HG03025 (cell line): Measurements from ENCODE around the gene CCDC33.
"Not testable (repeated sequence)": the region's sequence is repeated elsewhere in the genome, so short reads cannot be mapped to it uniquely, and the experiment has no call there.

Experiments used
- ATAC-seq: cut with Tn5 transposase; IDR thresholded peaks from one replicate; pipeline ENCODE4 v1.9.1; 2021; ENCODE audit warnings: mild to moderate bottlenecking, moderate library complexity; ENCODE audit not compliant: unreplicated experiment, low FRiP score

Gene CCDC33

GRCh38 chr15:74352393-74352910 is 116.3 kb downstream of the CCDC33 start:
- ATAC-seq: no peak

GRCh38 chr15:74353992-74354391 is 117.9 kb downstream of the CCDC33 start:
- not testable (repeated sequence) for ATAC-seq

GRCh38 chr15:74356050-74356449 is 119.9 kb downstream of the CCDC33 start:
- ATAC-seq: not testable (repeated sequence)

GRCh38 chr15:74357514-74357913 is 121.4 kb downstream of the CCDC33 start:
- ATAC-seq: not testable (repeated sequence)

- ATAC-seq: not testable (repeated sequence)
These were observed 123.2 kb downstream of the CCDC33 start for GRCh38 chr15:74359376-74359775.

- ATAC-seq: not testable (repeated sequence)
These were observed 124.7 kb downstream of the CCDC33 start for GRCh38 chr15:74360855-74361254.

GRCh38 chr15:74362482-74362881 is 126.4 kb downstream of the CCDC33 start:
- ATAC-seq: no peak

- no peak for ATAC-seq
These were observed 128.9 kb downstream of the CCDC33 start for GRCh38 chr15:74364936-74365597.

GRCh38 chr15:74365598-74366445 is 129.7 kb downstream of the CCDC33 start:
- ATAC-seq: no peak

GRCh38 chr15:74367296-74367854 is 131.2 kb downstream of the CCDC33 start, which contains the start of gene CYP11A1:
Gene CYP11A1, minus strand, starts transcription at chr15:74367646. Its CDS starts 61 bp downstream, at chr15:74367585.
- no peak for ATAC-seq

GRCh38 chr15:74368121-74368520 is 132.0 kb downstream of the CCDC33 start:
- ATAC-seq: no peak

GRCh38 chr15:74369084-74369745 is 133.1 kb downstream of the CCDC33 start:
- ATAC-seq: no peak

- ATAC-seq: no peak
These were observed 133.6 kb downstream of the CCDC33 start for GRCh38 chr15:74369756-74370155.

- no peak for ATAC-seq
These were observed 134.3 kb downstream of the CCDC33 start for GRCh38 chr15:74370471-74370870.

- ATAC-seq: no peak
These were observed 137.0 kb downstream of the CCDC33 start for GRCh38 chr15:74373056-74373650.

GRCh38 chr15:74373731-74374647 is 137.9 kb downstream of the CCDC33 start:
- peak; percentile 74 for ATAC-seq

- ATAC-seq: peak; percentile 9
These were observed 138.6 kb downstream of the CCDC33 start for GRCh38 chr15:74374648-74375302.

- ATAC-seq: no peak
These were observed 139.2 kb downstream of the CCDC33 start for GRCh38 chr15:74375303-74375693.

GRCh38 chr15:74376226-74376625 is 140.1 kb downstream of the CCDC33 start:
- ATAC-seq: no peak
